Neural cell (in vitro differentiated cells): ENCODE measurements around the gene SMIM10L2A. TPM values are rescaled to one million over a fixed set of nuclear protein-coding genes. Genes with fewer than 3 reads are reported as not detected.

ENCODE experiments used
- H2AFZ ChIP-seq: fragments of 200-600, 300-800 bp; sonication (generic), shearing (Covaris generic); 2 replicates; pipeline ENCODE4 v1.6.0; 2014; ENCODE audit warnings: low read depth, mild to moderate bottlenecking, antibody characterized with exemption, low read length, moderate library complexity
- H3F3A ChIP-seq: fragments of 200-600 bp; shearing (Covaris generic); 2 replicates; pipeline ENCODE4 v1.6.1; 2016; ENCODE audit warnings: mild to moderate bottlenecking, moderate library complexity, mixed read lengths, antibody characterized with exemption, low read length; ENCODE audit not compliant: insufficient read depth, poor library complexity, severe bottlenecking
- H3K27ac ChIP-seq: fragments of 200-600, 300-800 bp; sonication (generic), shearing (Covaris generic); 2 replicates; pipeline ENCODE4 v1.5.1; 2014; ENCODE audit warnings: mild to moderate bottlenecking, low read length, moderate library complexity
- H3K27me3 ChIP-seq: fragments of 300-800, 200-600 bp; sonication (generic), shearing (Covaris generic); 2 replicates; pipeline ENCODE4 v1.6.0; 2014; ENCODE audit warnings: mild to moderate bottlenecking, low read depth, low read length, moderate library complexity; ENCODE audit not compliant: insufficient read depth
- H3K36me3 ChIP-seq: fragments of 300-800, 200-600 bp; sonication (generic), shearing (Covaris generic); 2 replicates; pipeline ENCODE4 v1.5.1; 2014; ENCODE audit warnings: mild to moderate bottlenecking, antibody characterized with exemption, low read length, moderate library complexity; ENCODE audit not compliant: insufficient read depth
- H3K4me2 ChIP-seq: fragments of 300-800, 200-600 bp; sonication (generic), shearing (Covaris generic); 2 replicates; pipeline ENCODE4 v1.6.0; 2014; ENCODE audit warnings: mild to moderate bottlenecking, low read length
- H3K4me3 ChIP-seq: fragments of 300-800, 200-600 bp; sonication (generic), shearing (Covaris generic); 2 replicates; pipeline ENCODE4 v1.5.1; 2014; ENCODE audit warnings: mild to moderate bottlenecking, low read length, moderate library complexity
- H3K79me2 ChIP-seq: fragments of 200-600 bp; shearing (Covaris generic); replicated peaks from 2 replicates; pipeline ENCODE4 v1.6.0; 2014; ENCODE audit warnings: mild to moderate bottlenecking, low read length, moderate library complexity; ENCODE audit not compliant: insufficient read depth
- H3K9ac ChIP-seq: fragments of 300-800, 200-600 bp; sonication (generic), shearing (Covaris generic); 2 replicates; pipeline ENCODE4 v1.6.1; 2016; ENCODE audit warnings: mild to moderate bottlenecking, low read length, mixed read lengths
- H3K9me2 ChIP-seq: fragments of 200-600 bp; shearing (Covaris generic); 2 replicates; pipeline ENCODE4 v1.6.1; 2016; ENCODE audit warnings: mild to moderate bottlenecking, low read length, mixed read lengths; ENCODE audit not compliant: insufficient read depth
- H3K9me3 ChIP-seq: fragments of 200-600, 300-800 bp; sonication (generic), shearing (Covaris generic); 2 replicates; pipeline ENCODE4 v1.6.1; 2016; ENCODE audit warnings: mild to moderate bottlenecking, mixed run types, low read length, moderate library complexity, mixed read lengths
- H4K20me1 ChIP-seq: fragments of 200-600 bp; shearing (Covaris generic); 2 replicates; pipeline ENCODE4 v1.6.1; 2016; ENCODE audit warnings: mild to moderate bottlenecking, mixed run types; ENCODE audit not compliant: insufficient read depth
- CTCF ChIP-seq: fragments of 450-650 bp; IDR thresholded peaks from 2 replicates; pipeline ENCODE4 v1.5.1; 2014; ENCODE audit warnings: antibody characterized with exemption, mild to moderate bottlenecking, moderate library complexity; ENCODE audit not compliant: poor library complexity, severe bottlenecking
- EZH2 ChIP-seq: fragments of 200-600, 300-800 bp; shearing (Covaris generic), sonication (generic); IDR thresholded peaks from 2 replicates; pipeline ENCODE4 v1.6.1; 2014; ENCODE audit warnings: antibody characterized with exemption, low read length, borderline replicate concordance, mild to moderate bottlenecking; ENCODE audit not compliant: insufficient read depth, poor library complexity, severe bottlenecking
- MXI1 ChIP-seq: fragments of 450-650 bp; conservative IDR thresholded peaks from 2 replicates; pipeline ENCODE4 v1.6.1; 2014; ENCODE audit warnings: antibody characterized with exemption, mild to moderate bottlenecking; ENCODE audit not compliant: poor library complexity, severe bottlenecking
- RAD21 ChIP-seq: fragments of 450-650 bp; conservative IDR thresholded peaks from 2 replicates; pipeline ENCODE4 v1.6.1; 2014; ENCODE audit warnings: antibody characterized with exemption, mild to moderate bottlenecking, moderate library complexity
- REST ChIP-seq: IDR thresholded peaks from 2 replicates; pipeline ENCODE4 v1.6.1; 2012; ENCODE audit warnings: borderline replicate concordance
- SMC3 ChIP-seq: fragments of 450-650 bp; conservative IDR thresholded peaks from 2 replicates; pipeline ENCODE4 v1.6.1; 2014; ENCODE audit warnings: antibody characterized with exemption, mild to moderate bottlenecking, moderate library complexity; ENCODE audit not compliant: poor library complexity
- TAF1 ChIP-seq: IDR thresholded peaks from 2 replicates; pipeline ENCODE4 v1.6.1; 2012; ENCODE audit warnings: low read depth
- polyA plus RNA-seq: library from polyadenylated mRNA; depleted of rRNA; stranded (reverse); fragments of >200 nt; gene quantifications from 2 replicates; pipeline ENCODE4 v1.2.3, GENCODE V29; 2014

Gene SMIM10L2A
- polyA plus RNA-seq, 1 donor from 2014 or later = 5.4 TPM

- Histone ChIP-seq H2AFZ (no peak overlapping the region), H3K4me3 (no peak overlapping the region), H3K79me2 (no peaks in the 10 kb centered on the region), H3K36me3 (no peaks in the 10 kb centered on the region), H3K27ac (no peak overlapping the region), H3K9ac (no peak overlapping the region), H3K9me2 (no peaks in the 10 kb centered on the region), H3F3A (no peaks in the 10 kb centered on the region), H4K20me1 (no peaks in the 10 kb centered on the region), H3K9me3 (no peaks in the 10 kb centered on the region), H3K27me3 (no peaks in the 10 kb centered on the region), H3K4me2 (no peak overlapping the region)
- TF ChIP-seq MXI1 (no peak), REST (no peak)
These were observed 11.9 kb downstream of the SMIM10L2A start for GRCh38 chrX:135433531-135434257.

GRCh38 chrX:135434258-135435138 lies 12.8 kb downstream of the SMIM10L2A start:
- no peaks in the 10 kb centered on the region for H3K36me3 ChIP-seq
- no peaks in the 10 kb centered on the region for H3K79me2 ChIP-seq
- no peak overlapping the region for H3K4me2 ChIP-seq
- no peaks in the 10 kb centered on the region for H3K9me2 ChIP-seq
- no peaks in the 10 kb centered on the region for H3K9me3 ChIP-seq
- no peaks in the 10 kb centered on the region for H3F3A ChIP-seq
- TF ChIP-seq SMC3 (no peak), EZH2 (no peak), CTCF (no peak), RAD21 (no peak), TAF1 (no peak)
- H4K20me1 ChIP-seq = no peaks in the 10 kb centered on the region
- no peaks in the 10 kb centered on the region for H3K27me3 ChIP-seq
- H2AFZ ChIP-seq = no peak overlapping the region
- H3K27ac ChIP-seq = no peak overlapping the region
- no peak overlapping the region for H3K4me3 ChIP-seq
- H3K9ac ChIP-seq = no peak overlapping the region
